Ecto neural progenitor cell (in vitro differentiated cells): Measurements from ENCODE around the gene TAS2R14.

Experiments
- DNase-seq: peaks from one replicate; pipeline ENCODE4 v3.0.0-alpha.2; 2018; ENCODE audit warnings: low spot score

Gene TAS2R14

GRCh38 chr12:10904686-10905085, 34.4 kb downstream of the TAS2R14 start:
- DNase-seq: no peak

- no peak for DNase-seq
These were observed 37.6 kb downstream of the TAS2R14 start for GRCh38 chr12:10901427-10901826.

GRCh38 chr12:10900972-10901371, 38.1 kb downstream of the TAS2R14 start:
- no peak for DNase-seq

GRCh38 chr12:10900530-10900929, 38.5 kb downstream of the TAS2R14 start:
- no peak for DNase-seq

- DNase-seq: no peak
These were observed 42.2 kb downstream of the TAS2R14 start for GRCh38 chr12:10896854-10897253.

DNA sequence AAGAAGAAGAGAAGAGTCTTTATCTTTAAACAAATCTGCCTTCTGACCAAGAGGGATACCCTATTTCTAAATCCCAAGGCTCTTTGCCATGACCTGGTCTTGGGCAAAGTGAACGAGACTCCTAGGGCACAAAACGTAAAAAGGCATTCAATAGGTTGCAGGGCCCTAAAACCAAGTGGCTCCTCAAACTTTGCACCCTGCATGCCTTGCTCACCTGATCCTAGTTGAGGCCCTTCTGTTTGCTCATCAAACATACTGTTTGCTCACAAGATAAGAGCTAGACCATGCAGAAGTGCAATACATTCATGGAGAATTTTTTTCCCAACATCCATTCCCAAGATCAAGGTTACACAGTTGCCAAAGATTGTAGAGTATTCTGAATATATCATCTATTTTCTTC, 47.1 kb downstream of the TAS2R14 start:
- no peak for DNase-seq

- no peak for DNase-seq
These were observed 49.8 kb downstream of the TAS2R14 start for GRCh38 chr12:10889226-10889625.
